Tibial artery (tissue), 4 donors: ENCODE data around the gene IL4I1.

ENCODE experiments used
- DNase-seq, 2 donors: peaks; one replicate each; pipeline ENCODE4 v3.0.0-alpha.2; 2019
- H3K27ac ChIP-seq, 2 donors: fragments of 200-600 bp; sonication (generic) in 1 of 2; 1 replicate in 1 of 2; 2 replicates in 1 of 2; pipeline ENCODE4 v1.5.1; 2018 to 2019; ENCODE audit warnings: mild to moderate bottlenecking in 1 of 2
- H3K27me3 ChIP-seq, 2 donors: fragments of 200-600 bp; sonication (generic) in 1 of 2; one replicate each; pipeline versions ENCODE4 v1.5.1 to v1.6.0; 2016 to 2019
- H3K36me3 ChIP-seq, 3 donors: fragments of 200-600 bp; sonication (generic) in 2 of 3; one replicate each; pipeline ENCODE4 v1.5.1; 2016 to 2019; ENCODE audit warnings: mild to moderate bottlenecking in 2 of 3
- H3K4me1 ChIP-seq, 4 donors: fragments of 200-600 bp; sonication (generic) in 2 of 4; 1 replicate in 3 of 4; 2 replicates in 1 of 4; pipeline ENCODE4 v1.5.1; 2016 to 2019
- H3K4me3 ChIP-seq, 2 donors: fragments of 200-600 bp; sonication (generic) in 1 of 2; 1 replicate in 1 of 2; 2 replicates in 1 of 2; pipeline ENCODE4 v1.5.1; 2018 to 2019; ENCODE audit warnings: mild to moderate bottlenecking in 2 of 2
- H3K9me3 ChIP-seq, 3 donors: fragments of 200-600 bp; sonication (generic) in 1 of 3; one replicate each; pipeline ENCODE4 v1.5.1; 2016 to 2019
- intact Hi-C: fragments of 100-400 bp; cut with DNase I; formaldehyde crosslinking; loops from one replicate; pipeline ENCODE4 v1.15.0; 2023; ENCODE audit warnings: low total_unique reads
- TF ChIP-seq, protein P1 (sequence below), 2 experiments: fragments of 200-600 bp in 1 of 2; fragments of 450-650 bp in 1 of 2; IDR thresholded peaks; one replicate each; pipeline ENCODE4 v1.5.1; 2017 to 2019; ENCODE audit warnings: antibody characterized with exemption in 2 of 2, mild to moderate bottlenecking in 1 of 2, moderate library complexity in 1 of 2

The IL4I1 gene

DNA sequence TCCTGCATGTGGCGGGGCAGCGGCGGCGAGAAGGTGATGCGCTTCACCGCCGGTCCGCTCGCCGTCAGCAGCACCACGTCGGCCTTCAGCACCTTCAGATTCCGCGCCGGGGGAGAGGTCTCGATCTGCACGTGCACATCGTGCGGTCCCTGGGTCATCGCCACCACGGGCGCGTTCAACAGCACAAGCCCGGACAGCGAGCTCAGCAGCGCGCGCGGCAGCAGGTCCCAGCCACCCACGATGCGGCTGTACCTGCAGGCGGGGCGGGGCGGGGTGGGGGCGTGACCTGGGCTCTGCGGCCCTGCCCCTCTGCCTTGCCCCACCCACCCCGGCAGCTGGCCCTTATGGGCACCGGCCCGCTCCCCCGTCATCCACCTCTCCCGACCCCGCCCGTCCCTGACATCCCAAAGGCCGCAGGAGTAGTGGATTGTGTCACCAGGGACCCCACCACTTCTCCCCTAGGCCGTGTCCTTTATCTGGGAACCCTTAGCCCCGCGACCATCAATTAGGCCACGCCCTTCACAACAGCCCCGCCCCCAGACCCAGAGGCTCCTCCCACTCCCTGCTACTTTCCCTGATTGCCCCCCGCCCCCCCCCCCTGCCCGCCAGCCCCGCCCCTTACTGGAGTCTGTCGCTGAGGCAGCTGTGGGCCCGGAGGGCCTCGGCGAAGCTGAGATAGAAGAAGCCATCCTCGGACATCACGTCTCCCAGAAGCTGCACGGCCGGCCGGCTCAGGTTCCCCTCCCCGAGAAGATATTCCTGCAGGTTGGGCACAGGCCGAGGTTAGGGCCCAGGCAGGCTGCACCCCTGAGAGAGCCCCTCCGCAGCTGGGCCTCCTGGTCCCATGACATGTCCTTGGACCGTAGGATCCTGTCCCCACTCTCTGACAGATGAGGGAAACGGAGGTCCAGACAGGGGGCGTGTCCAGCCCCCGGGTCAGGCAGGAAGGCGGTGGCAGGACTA lies 6.1 kb downstream of the IL4I1 start:
- Histone ChIP-seq H3K9me3 (no peaks in the 10 kb centered on the region), H3K36me3 (peaks cover 0 to 36% (median 20%) of the 10 kb centered on the region in 3 donors), H3K27ac (no peak overlapping the region), H3K4me1 (peaks cover 0 to 15% (median 11%) of the 10 kb centered on the region in 4 donors), H3K27me3 (peaks cover 0 to 33% of the 10 kb centered on the region in 2 donors), H3K4me3 (peak overlapping the region; percentile 11 to 22)
- no peak for DNase-seq
- TF ChIP-seq, protein P1, sequence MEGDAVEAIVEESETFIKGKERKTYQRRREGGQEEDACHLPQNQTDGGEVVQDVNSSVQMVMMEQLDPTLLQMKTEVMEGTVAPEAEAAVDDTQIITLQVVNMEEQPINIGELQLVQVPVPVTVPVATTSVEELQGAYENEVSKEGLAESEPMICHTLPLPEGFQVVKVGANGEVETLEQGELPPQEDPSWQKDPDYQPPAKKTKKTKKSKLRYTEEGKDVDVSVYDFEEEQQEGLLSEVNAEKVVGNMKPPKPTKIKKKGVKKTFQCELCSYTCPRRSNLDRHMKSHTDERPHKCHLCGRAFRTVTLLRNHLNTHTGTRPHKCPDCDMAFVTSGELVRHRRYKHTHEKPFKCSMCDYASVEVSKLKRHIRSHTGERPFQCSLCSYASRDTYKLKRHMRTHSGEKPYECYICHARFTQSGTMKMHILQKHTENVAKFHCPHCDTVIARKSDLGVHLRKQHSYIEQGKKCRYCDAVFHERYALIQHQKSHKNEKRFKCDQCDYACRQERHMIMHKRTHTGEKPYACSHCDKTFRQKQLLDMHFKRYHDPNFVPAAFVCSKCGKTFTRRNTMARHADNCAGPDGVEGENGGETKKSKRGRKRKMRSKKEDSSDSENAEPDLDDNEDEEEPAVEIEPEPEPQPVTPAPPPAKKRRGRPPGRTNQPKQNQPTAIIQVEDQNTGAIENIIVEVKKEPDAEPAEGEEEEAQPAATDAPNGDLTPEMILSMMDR (IDR thresholded peaks at IDR 0.05) = no peak
- intact Hi-C loops = no loop called here

DNA sequence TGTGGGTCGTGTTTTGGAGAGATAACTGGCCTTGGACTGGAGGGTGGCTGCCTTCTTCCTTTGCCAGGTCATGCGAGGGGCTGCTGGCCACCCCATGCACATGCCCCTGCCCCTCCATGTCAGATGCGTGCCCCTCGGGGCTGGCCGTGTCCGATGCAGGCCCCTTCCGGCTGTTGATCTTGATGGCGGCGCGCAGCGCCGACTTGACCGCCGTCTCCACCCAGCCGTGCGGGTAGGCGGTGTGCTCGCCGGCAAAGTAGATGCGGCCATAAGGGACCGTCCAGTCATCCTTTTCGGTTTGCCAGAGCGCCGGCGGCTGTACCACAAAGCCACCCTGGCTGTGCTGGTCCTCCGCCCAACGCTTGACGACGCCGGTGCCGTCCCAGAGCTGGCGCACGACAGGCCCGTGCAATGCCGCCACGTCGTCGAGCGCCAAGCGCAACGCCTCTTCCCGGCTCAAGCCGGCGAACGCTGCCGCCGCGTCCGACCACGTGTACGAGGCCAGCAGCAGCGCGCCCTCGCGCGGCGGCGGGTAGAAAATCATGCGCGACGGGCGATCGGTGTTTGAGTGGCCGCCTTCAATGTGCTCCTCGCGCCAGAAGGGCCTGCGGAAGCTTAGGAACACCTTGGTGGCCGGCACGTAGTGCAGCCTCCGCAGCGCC lies 6.9 kb downstream of the IL4I1 start:
- TF ChIP-seq, protein P1 (IDR thresholded peaks at IDR 0.05) = peak; percentile 63 to 66
- peaks cover 4 to 44% (median 24%) of the 10 kb centered on the region in 3 donors for H3K36me3 ChIP-seq
- peaks cover 0 to 15% (median 11%) of the 10 kb centered on the region in 4 donors for H3K4me1 ChIP-seq
- intact Hi-C loops = no loop called here
- H3K27ac ChIP-seq = no peak overlapping the region
- DNase-seq = peak; percentile 69 to 80
- peak overlapping the region; percentile 11 to 22 for H3K4me3 ChIP-seq
- no peaks in the 10 kb centered on the region for H3K9me3 ChIP-seq
- peaks cover 0 to 33% of the 10 kb centered on the region in 2 donors for H3K27me3 ChIP-seq

- H3K4me1 ChIP-seq = peaks cover 0 to 15% (median 11%) of the 10 kb centered on the region in 4 donors
- H3K9me3 ChIP-seq = no peaks in the 10 kb centered on the region
- intact Hi-C loops = no loop called here
- no peak overlapping the region for H3K27ac ChIP-seq
- TF ChIP-seq, protein P1 (IDR thresholded peaks at IDR 0.05) = no peak
- H3K36me3 ChIP-seq = peaks cover 11 to 51% (median 30%) of the 10 kb centered on the region in 3 donors
- H3K4me3 ChIP-seq = no peak overlapping the region
- no peak for DNase-seq
- peaks cover 0 to 33% of the 10 kb centered on the region in 2 donors for H3K27me3 ChIP-seq
Observed at GRCh38 chr19:49889038-49889686, 7.5 kb downstream of the IL4I1 start.

- no peak for DNase-seq
- intact Hi-C loops = no loop called here
- TF ChIP-seq, protein P1 (IDR thresholded peaks at IDR 0.05) = no peak
- Histone ChIP-seq H3K36me3 (peaks cover 18 to 58% (median 37%) of the 10 kb centered on the region in 3 donors), H3K27ac (no peak overlapping the region), H3K4me3 (no peak overlapping the region), H3K27me3 (peaks cover 0 to 33% of the 10 kb centered on the region in 2 donors), H3K4me1 (peaks cover 0 to 15% (median 11%) of the 10 kb centered on the region in 4 donors), H3K9me3 (no peaks in the 10 kb centered on the region)
Observed at GRCh38 chr19:49888510-49888824, 8.2 kb downstream of the IL4I1 start.

DNA sequence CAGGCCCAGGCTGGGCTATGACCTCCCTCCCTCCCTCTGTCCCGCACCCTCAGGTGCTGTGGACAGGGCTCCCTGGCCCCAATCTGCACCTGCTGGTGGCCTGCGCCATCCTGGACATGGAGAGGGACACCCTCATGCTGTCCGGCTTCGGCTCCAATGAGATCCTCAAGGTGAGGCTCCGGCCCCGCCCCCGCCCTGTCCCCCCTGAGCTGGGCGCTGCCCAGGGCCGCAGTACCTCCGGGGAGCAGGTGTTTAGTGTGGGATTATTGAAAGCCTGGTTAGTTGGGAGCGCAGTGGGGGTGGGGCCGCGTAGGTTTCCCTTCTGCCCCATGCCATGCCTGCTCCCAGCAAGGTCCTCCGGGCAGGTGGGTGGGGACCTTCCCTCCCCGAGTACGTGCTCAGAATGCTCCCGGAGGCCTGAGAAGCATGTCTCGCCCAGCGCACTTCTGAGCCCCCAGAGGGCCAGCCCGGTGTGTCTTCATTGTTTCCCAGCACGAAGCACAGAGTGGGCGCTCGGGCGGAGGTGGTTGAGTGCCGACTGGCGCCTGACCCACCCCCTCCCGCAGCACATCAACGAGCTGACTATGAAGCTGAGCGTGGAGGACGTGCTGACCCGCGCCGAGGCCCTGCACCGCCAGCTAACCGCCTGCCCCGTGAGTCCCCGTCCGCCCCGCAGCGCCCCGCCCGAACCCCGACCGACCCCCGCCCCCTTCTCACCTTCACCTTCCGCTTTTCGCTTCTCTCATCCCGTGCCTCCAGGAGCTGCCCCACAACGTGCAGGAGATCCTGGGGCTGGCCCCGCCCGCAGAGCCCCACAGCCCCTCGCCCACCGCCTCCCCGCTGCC lies 8.8 kb downstream of the IL4I1 start:
- peaks cover 23 to 64% (median 43%) of the 10 kb centered on the region in 3 donors for H3K36me3 ChIP-seq
- no peak overlapping the region for H3K4me3 ChIP-seq
- DNase-seq = no peak
- no peak overlapping the region for H3K27ac ChIP-seq
- intact Hi-C loops = no loop called here
- no peaks in the 10 kb centered on the region for H3K9me3 ChIP-seq
- H3K4me1 ChIP-seq = peaks cover 0 to 15% (median 11%) of the 10 kb centered on the region in 4 donors
- TF ChIP-seq, protein P1 (IDR thresholded peaks at IDR 0.05) = no peak
- peaks cover 0 to 28% of the 10 kb centered on the region in 2 donors for H3K27me3 ChIP-seq
